ENCODE data around the gene FPGS.

GRCh38 chr9:127779136-127779981, 23.3 kb upstream of the FPGS start:
- no peak for TF ChIP-seq GATA3 (IDR thresholded peaks at IDR 0.05; ENCODE audit: low read depth, low read length)
- TF ChIP-seq GATA2 (IDR thresholded peaks at IDR 0.05; ENCODE audit: low read depth, low read length): no peak

Measured in SH-SY5Y (cell line).